ES-I3 (cell line): ENCODE data around the gene CDV3.
"Not testable (repeated sequence)": the region's sequence is repeated elsewhere in the genome, so short reads cannot be mapped to it uniquely, and the experiment has no call there.

Experiments
- H3K36me3 ChIP-seq: 2 replicates; pipeline ENCODE4 v1.6.1; 2013; ENCODE audit warnings: mild to moderate bottlenecking, low read length, control low read depth, moderate library complexity; ENCODE audit not compliant: insufficient read depth
- H3K4me1 ChIP-seq: 2 replicates; pipeline ENCODE4 v1.6.1; 2013; ENCODE audit warnings: mild to moderate bottlenecking, control low read depth, low read length; ENCODE audit not compliant: insufficient read depth
- H3K9ac ChIP-seq: 2 replicates; pipeline ENCODE4 v1.6.1; 2013; ENCODE audit warnings: low read depth, mild to moderate bottlenecking, low read length, moderate library complexity
- H3K9me3 ChIP-seq: 2 replicates; pipeline ENCODE4 v1.6.1; 2013; ENCODE audit warnings: mild to moderate bottlenecking, low read length, moderate library complexity; ENCODE audit not compliant: control insufficient read depth, insufficient read depth

Gene CDV3, protein sequence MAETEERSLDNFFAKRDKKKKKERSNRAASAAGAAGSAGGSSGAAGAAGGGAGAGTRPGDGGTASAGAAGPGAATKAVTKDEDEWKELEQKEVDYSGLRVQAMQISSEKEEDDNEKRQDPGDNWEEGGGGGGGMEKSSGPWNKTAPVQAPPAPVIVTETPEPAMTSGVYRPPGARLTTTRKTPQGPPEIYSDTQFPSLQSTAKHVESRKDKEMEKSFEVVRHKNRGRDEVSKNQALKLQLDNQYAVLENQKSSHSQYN

DNA sequence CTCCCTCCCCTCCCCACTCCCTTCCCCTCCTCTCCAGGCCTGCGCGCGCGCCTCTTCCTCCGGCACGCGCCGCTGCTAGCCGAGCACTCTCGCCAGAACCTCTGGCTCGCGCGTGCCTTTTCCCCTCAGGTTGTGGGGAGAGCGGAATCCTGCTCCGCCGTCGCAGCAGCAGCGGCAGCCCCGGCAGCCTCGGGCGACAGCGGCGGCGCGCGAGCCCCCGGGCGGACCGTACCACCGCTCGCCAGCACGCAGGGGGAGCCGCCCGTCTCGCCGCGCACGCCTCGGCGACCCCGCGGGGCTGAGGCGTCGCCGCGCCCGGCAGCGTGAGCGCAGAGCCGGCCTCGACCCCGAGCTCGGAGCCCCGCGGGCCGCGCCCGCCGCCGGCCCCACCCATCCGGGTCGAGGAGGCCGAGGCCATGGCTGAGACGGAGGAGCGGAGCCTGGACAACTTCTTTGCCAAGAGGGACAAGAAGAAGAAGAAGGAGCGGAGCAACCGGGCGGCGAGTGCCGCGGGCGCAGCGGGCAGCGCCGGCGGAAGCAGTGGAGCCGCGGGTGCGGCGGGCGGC is at the start of gene CDV3:
Gene CDV3, plus strand, starts transcription at position 58 of the 566 bp plus-strand sequence. Its CDS starts 359 bp downstream, at position 417.
- peak within 1 kb of the TSS; percentile 96 for H3K9ac ChIP-seq
- H3K9me3 ChIP-seq, result no peaks in the 10 kb centered on the region
- H3K36me3 ChIP-seq, result peaks cover 22% of the 10 kb centered on the region
- peaks cover 20% of the 10 kb centered on the region for H3K4me1 ChIP-seq

DNA sequence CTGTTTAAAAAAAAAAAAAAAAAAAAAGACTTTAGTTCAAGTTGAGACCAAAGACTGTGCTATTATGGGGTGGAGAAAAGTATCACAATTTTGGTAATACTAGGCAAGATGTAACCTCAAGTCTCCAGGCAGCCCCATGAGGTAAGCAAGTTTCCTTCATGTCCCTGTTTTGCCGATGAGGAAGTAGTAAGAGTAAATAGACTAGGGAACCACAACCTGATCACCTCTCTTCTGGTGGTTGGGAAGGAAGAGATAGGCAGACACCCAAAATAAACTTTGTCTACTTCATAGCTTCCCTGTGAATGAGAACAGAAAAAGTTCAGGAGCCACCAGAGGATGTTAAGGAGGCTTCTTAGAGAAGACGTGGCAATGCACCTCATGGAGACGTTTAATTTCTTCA is 49.7 kb upstream of the CDV3 start:
- not testable (repeated sequence) for H3K4me1 ChIP-seq, H3K9me3 ChIP-seq, H3K9ac ChIP-seq, H3K36me3 ChIP-seq

DNA sequence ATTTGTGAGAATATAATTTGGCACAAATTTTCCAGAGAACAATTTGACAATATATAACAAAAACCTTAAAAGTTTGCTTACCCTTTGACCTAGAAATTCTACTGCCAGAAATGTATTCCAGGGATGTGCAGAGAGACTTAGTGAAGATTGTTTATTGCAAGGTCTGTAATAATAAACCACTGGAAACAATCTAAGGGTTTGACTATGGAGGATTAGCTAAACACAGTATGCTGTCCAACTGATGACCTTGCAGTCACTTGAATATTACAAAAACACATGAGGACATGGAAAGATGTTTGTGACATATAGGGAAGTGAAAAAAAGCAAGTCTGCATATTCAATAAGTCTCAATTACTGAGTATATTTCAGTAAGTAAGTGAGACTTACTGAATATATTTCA is 48.1 kb upstream of the CDV3 start:
- no peaks in the 10 kb centered on the region for H3K36me3 ChIP-seq
- H3K9me3 ChIP-seq, result peaks cover 5% of the 10 kb centered on the region; the same call in 1 of the 2 replicates
- no peak overlapping the region for H3K9ac ChIP-seq
- H3K4me1 ChIP-seq, result no peaks in the 10 kb centered on the region

DNA sequence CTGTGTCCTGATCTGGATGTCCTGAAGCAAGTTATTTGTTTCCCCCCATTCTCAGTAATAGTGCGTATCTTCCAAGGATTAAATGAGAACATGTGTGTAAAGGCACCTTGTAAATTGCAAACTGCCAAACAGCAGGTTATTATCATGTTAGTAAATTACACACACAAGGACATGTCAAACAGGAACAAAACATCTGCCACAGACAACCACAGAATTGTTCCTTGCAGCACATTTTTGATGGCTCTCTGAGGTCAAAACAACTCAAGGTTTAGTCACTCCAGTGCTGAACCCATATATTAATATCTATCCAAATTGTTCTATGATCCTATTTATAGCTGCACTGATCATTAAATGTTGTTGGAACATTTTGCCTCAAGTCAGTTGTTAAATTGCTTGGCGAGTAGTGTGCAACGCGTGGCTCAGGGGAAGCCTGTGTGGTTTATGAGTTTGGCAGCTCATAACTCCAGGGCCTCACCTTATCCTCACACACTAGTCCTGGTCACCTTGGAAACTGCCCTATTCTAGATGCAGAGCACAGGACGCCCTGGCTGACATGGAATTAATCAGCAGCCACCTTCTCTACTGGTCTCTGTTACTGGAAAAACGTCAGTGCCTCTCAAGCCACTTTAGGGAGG is 46.3 kb upstream of the CDV3 start:
- Histone ChIP-seq H3K9me3 (peaks cover 5% of the 10 kb centered on the region; the same call in 1 of the 2 replicates), H3K36me3 (no peaks in the 10 kb centered on the region), H3K9ac (no peak overlapping the region), H3K4me1 (0 out of 2 replicates have a peak, but pooled peaks cover 1% of the 10 kb centered on the region)

DNA sequence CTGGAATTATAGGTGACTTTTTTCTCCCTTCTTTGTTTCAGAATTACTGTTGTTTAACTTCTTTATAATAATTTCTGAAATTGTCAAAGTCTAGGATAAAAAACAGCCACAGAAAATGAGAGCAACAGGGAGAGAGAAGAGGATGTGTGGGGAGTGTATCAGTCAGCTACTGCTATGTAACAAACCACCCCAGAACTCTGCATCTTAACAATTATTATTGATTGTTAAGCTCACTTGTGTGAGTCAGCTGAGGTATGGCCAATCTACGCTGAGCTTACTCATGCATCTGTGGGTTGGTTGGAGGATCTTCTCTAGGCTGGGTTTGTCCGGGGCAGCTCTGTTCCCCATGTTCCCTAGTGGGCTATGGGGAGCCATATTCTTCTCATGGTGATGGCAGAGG is 43.7 kb upstream of the CDV3 start:
- no peaks in the 10 kb centered on the region for H3K36me3 ChIP-seq
- H3K9ac ChIP-seq, result no peak overlapping the region
- 0 out of 2 replicates have a peak, but pooled peaks cover 6% of the 10 kb centered on the region for H3K4me1 ChIP-seq
- H3K9me3 ChIP-seq, result peaks cover 5% of the 10 kb centered on the region; the same call in 1 of the 2 replicates

DNA sequence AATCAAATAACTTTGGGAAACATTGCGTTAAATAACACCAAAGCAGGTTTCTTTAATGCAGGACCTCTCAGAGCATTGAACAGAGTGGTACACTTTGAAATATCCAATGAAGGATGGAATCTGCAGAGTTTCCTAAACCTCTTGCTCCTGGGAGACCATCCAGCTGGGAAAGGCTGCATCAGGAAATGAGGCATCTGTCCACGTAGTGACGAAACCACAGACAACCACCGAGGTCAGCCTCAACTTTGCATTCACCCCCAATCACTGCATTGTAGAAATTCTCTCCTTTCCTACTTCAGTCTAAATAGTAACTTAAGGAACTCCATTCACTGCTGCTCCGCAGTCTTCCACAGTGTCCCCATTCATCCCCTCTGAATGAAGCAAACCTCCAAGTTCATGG is 41.5 kb upstream of the CDV3 start:
- Histone ChIP-seq H3K4me1 (0 out of 2 replicates have a peak, but pooled peaks cover 6% of the 10 kb centered on the region), H3K36me3 (no peaks in the 10 kb centered on the region), H3K9me3 (peaks cover 5% of the 10 kb centered on the region; the same call in 1 of the 2 replicates), H3K9ac (no peak overlapping the region)

DNA sequence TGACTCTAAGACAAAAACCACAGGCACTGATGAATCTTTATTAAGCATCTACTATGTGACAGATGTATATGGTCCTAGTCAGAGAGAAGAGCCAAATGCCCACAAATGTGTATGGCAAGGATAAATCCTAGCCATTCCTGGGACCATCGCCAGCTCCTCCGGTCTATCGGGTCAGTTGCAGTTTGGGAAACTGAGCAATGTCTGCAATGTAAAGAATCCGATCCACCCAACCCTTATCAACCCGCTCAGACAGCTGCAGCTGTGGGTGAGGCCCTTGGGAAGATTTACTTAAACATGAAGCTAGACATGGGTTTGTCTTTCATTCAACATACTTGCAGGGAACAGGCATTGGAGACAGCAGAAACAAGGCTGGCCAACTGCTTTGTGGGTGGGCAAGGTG is 40.5 kb upstream of the CDV3 start:
- H3K36me3 ChIP-seq, result no peaks in the 10 kb centered on the region
- H3K4me1 ChIP-seq, result 0 out of 2 replicates have a peak, but pooled peaks cover 6% of the 10 kb centered on the region
- no peak overlapping the region for H3K9ac ChIP-seq
- peaks cover 5% of the 10 kb centered on the region; the same call in 1 of the 2 replicates for H3K9me3 ChIP-seq

DNA sequence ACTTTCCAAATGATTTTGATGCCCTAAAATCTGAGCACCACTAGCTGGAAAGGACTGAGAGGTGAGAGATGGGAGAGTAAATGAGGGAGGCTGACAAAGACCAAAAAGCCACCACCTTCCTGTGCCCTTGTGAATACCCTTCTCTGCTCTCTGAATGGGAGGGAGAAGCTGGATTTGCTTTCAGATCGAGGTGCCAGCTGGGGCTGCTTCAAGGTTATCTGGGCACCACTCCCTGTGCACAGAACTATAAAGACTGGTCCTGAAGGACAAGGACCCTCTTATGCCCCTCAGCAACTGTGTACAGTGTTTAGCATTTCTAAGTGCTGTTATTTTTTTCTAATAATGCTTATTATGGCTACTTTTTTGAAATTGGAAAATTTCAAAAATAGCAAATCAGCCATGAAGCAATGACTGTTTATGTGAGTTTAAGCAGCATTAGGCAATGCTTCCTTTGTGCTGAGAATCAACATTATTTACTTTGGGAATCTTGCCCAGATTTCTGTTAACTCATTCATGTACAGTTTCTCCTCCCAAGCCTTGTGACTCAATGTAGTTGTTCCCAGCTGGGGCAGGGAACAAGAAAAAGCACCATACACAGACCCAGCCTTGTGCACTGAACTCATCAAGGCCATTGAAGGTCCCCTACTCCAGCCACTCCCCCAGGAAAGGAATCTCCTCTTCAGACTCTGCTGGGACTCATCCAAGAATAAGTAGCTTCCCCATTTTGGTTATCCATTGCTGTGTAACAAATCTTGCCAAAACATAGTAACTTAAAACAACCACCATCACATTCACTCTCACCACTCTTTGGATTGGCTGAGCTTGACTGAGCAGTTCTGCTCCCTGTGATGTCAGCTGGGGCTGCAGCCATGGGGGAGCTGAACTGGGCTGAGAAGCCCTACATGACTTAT is 37.3 kb upstream of the CDV3 start:
- no peak overlapping the region for H3K9ac ChIP-seq
- 0 out of 2 replicates have a peak, but pooled peaks cover 6% of the 10 kb centered on the region for H3K4me1 ChIP-seq
- H3K9me3 ChIP-seq, result no peaks in the 10 kb centered on the region
- no peaks in the 10 kb centered on the region for H3K36me3 ChIP-seq

DNA sequence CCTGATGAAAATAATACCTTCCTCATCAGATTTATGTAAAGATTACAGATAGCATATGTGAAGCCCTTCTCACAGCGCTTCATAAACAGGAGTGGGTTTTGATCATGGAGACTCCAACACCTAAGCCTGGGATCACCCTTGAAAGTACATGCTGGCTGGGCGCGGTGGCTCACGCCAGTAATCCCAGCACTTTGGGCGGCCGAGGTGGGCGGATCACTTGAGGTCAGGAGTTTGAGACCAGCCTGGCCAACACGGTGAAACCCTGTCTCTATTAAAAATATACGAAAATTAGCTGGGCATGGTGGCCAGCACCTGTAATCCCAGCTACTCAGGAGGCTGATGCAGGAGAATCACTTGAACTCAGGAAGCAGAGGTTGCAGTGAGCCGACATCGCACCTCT is 36.4 kb upstream of the CDV3 start:
- not testable (repeated sequence) for H3K9ac ChIP-seq, H3K4me1 ChIP-seq, H3K36me3 ChIP-seq, H3K9me3 ChIP-seq

DNA sequence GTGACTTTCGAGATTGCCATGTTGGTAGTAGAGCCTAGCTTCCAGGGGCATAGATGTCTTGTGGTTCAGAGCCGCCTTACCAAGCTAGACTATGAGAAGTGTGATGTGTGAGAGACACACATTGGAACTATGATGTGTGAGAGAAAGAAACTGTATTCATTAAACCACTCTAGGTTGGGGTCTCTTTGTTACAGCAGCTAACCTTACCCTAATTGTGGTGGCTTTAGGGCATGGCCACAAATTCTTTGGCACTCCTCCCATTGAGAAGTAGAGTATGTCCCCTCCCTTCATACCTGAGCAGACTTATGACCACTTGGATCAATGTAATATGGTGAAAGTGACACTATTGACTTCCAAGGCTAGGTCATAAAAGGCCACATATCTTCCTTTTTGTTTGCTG is 35.3 kb upstream of the CDV3 start:
- no peaks in the 10 kb centered on the region for H3K9me3 ChIP-seq
- no peaks in the 10 kb centered on the region for H3K36me3 ChIP-seq
- H3K4me1 ChIP-seq, result no peaks in the 10 kb centered on the region
- H3K9ac ChIP-seq, result no peak overlapping the region

DNA sequence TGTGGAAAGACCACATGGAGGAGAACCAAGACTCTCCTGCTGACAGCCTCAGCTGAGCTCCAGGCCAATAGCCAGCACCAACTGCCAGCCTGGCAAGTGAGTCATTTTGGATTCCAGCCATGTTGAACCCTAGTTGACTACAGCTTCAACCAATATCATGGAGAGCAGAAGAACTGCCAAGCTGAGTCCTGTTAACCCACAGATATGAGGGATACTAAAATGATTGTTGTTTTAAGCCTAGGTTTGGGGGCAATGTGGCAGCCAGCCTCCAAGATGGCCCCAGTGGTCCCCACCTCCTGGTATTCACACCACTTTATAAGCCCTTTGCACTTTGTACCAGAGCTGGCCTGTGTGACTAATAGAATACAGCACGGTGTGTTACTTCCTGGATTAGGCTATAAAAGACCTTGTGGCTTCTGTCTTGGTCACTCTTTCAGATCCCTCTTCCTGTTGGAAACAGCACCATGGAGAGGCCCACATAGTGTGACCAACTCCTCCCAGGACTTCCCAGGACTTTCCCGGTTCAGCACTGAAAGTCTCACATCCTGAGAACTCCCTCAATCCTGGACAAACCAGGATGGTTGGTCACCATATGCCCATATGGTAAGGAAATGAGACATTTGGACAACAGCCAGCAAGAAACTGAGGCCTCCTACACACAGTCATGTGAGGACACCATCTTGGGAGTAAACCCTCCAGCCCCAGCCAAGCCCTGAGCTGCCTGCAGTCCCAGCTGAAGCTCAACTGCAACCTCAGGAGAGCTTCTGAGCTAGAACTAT is 32.4 kb upstream of the CDV3 start:
- Histone ChIP-seq H3K36me3 (no peaks in the 10 kb centered on the region), H3K9ac (no peak overlapping the region)

DNA sequence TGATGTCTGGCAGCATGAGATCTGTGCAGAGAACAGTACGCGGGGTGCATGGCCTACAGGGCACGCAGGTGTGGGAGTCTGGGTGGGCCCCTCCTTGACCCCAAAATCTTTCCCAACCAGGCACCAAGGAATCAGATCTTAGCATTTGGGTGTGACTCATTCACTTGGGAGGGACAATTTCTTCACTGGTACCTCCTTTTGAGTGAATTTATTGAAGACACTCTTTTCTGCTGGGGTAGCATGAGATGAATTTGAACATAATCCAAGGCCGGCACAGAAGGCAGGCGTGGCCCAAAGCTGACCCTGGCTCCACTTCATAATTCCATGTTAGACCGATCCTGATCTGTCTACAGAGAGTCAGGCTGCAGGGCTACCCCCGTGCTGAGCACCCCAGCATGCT is 30.6 kb upstream of the CDV3 start:
- no peaks in the 10 kb centered on the region for H3K9me3 ChIP-seq
- no peak overlapping the region for H3K9ac ChIP-seq
- no peaks in the 10 kb centered on the region for H3K36me3 ChIP-seq
- peaks cover 13% of the 10 kb centered on the region; the same call in 1 of the 2 replicates for H3K4me1 ChIP-seq

More for the DNA sequence above, 32.4 kb upstream of the CDV3 start:
- H3K9me3 ChIP-seq, result no peaks in the 10 kb centered on the region
- H3K4me1 ChIP-seq, result no peaks in the 10 kb centered on the region

DNA sequence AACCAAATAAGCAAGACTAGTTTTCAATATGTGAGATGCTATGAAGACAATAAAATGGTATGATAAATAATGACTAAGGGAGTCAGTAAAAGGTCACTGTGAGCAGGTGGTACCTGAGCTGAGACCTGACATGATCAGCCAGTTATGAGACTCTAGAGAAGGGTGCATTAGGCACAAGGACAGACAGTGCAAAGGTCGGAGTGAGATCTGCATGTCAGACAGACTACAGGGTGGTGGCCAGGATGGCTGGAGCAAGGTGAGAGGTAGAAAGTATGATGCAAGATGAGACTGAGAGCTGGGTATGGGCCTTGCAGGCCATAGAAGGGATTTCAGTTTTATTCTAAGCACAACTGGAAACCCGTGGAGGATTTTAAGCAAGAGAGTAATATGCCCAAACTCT is 28.5 kb upstream of the CDV3 start:
- H3K36me3 ChIP-seq, result not testable (repeated sequence)
- H3K4me1 ChIP-seq, result peaks cover 18% of the 10 kb centered on the region; the same call in 1 of the 2 replicates

More for the DNA sequence above, 28.5 kb upstream of the CDV3 start:
- not testable (repeated sequence) for H3K9ac ChIP-seq, H3K9me3 ChIP-seq
